Ascending aorta (tissue), 2 donors: ENCODE results near the gene HLA-DRA. TPM values are rescaled to one million over a fixed set of nuclear protein-coding genes. Genes with fewer than 3 reads are reported as not detected.

ENCODE experiments used
- DNase-seq, 2 donors: peaks; one replicate each; pipeline ENCODE4 v3.0.0-alpha.2; 2019; ENCODE audit warnings: low spot score in 2 of 2
- H3K27ac ChIP-seq, 2 donors: fragments of 200-600 bp; sonication (generic); one replicate each; pipeline ENCODE4 v1.5.1; 2016 to 2017; ENCODE audit warnings: mild to moderate bottlenecking in 1 of 2
- H3K27me3 ChIP-seq: fragments of 200-600 bp; sonication (generic); one replicate; pipeline ENCODE4 v1.5.1; 2017
- H3K36me3 ChIP-seq, 2 donors: fragments of 200-600 bp; sonication (generic); one replicate each; pipeline ENCODE4 v1.5.1; 2016
- H3K4me1 ChIP-seq, 2 donors: fragments of 200-600 bp; sonication (generic); one replicate each; pipeline ENCODE4 v1.5.1; 2016 to 2017; ENCODE audit warnings: mild to moderate bottlenecking in 1 of 2
- H3K4me3 ChIP-seq, 2 donors: fragments of 200-600 bp; sonication (generic); one replicate each; pipeline ENCODE4 v1.5.1; 2016 to 2017; ENCODE audit warnings: mild to moderate bottlenecking in 1 of 2
- H3K9me3 ChIP-seq, 2 donors: fragments of 200-600 bp; sonication (generic); one replicate each; pipeline ENCODE4 v1.5.1; 2016
- CTCF ChIP-seq, 3 experiments: fragments of 200-600 bp in 2 of 3; fragments of 450-650 bp in 1 of 3; sonication (generic) in 2 of 3; IDR thresholded peaks; one replicate each; pipeline ENCODE4 v1.5.1; 2016 to 2019; ENCODE audit warnings: antibody characterized with exemption in 3 of 3, mild to moderate bottlenecking in 1 of 3, moderate library complexity in 1 of 3
- intact Hi-C: fragments of 100-400 bp; cut with DNase I; formaldehyde crosslinking; loops from one replicate; pipeline ENCODE4 v1.15.1; 2023
- total RNA-seq: library from RNA; depleted of rRNA; stranded (reverse); fragments of >200 nt; gene quantifications from one replicate; pipeline ENCODE4 v1.1.0, GENCODE V29; 2016

The HLA-DRA gene
- total RNA-seq, 1 donor from 2014 or later = 220 TPM

GRCh38 chr6:32442243-32442667 is 2.6 kb downstream of the HLA-DRA start:
- H3K4me3 ChIP-seq = peak overlapping the region in 1 of 2 donors; percentile 48
- intact Hi-C loops = no loop called here
- H3K9me3 ChIP-seq = no peaks in the 10 kb centered on the region
- no peaks in the 10 kb centered on the region for H3K27me3 ChIP-seq
- TF ChIP-seq CTCF (IDR thresholded peaks at IDR 0.05) = no peak
- no peaks in the 10 kb centered on the region for H3K4me1 ChIP-seq
- H3K27ac ChIP-seq = no peak overlapping the region
- no peak for DNase-seq
- H3K36me3 ChIP-seq = no peaks in the 10 kb centered on the region

- Histone ChIP-seq H3K36me3 (no peaks in the 10 kb centered on the region), H3K27ac (no peak overlapping the region), H3K4me3 (no peak overlapping the region), H3K9me3 (no peaks in the 10 kb centered on the region), H3K27me3 (no peaks in the 10 kb centered on the region), H3K4me1 (no peaks in the 10 kb centered on the region)
- no peak for DNase-seq
- intact Hi-C loops = no loop called here
- no peak for TF ChIP-seq CTCF (IDR thresholded peaks at IDR 0.05)
Observed at GRCh38 chr6:32442977-32443552, 3.4 kb downstream of the HLA-DRA start.

- no peaks in the 10 kb centered on the region for H3K27me3 ChIP-seq
- no peak for DNase-seq
- no peaks in the 10 kb centered on the region for H3K4me1 ChIP-seq
- no peaks in the 10 kb centered on the region for H3K9me3 ChIP-seq
- H3K36me3 ChIP-seq = no peaks in the 10 kb centered on the region
- intact Hi-C loops = no loop called here
- H3K4me3 ChIP-seq = no peak overlapping the region
- no peak for TF ChIP-seq CTCF (IDR thresholded peaks at IDR 0.05)
- H3K27ac ChIP-seq = no peak overlapping the region
Observed at GRCh38 chr6:32444433-32444832, 4.7 kb downstream of the HLA-DRA start.

- no peak for TF ChIP-seq CTCF (IDR thresholded peaks at IDR 0.05)
- no peak for DNase-seq
- intact Hi-C loops = no loop called here
- no peaks in the 10 kb centered on the region for H3K27me3 ChIP-seq
- no peak overlapping the region for H3K27ac ChIP-seq
- no peaks in the 10 kb centered on the region for H3K36me3 ChIP-seq
- no peaks in the 10 kb centered on the region for H3K4me1 ChIP-seq
- H3K4me3 ChIP-seq = no peak overlapping the region
- no peaks in the 10 kb centered on the region for H3K9me3 ChIP-seq
Observed at GRCh38 chr6:32445321-32445854, 5.7 kb downstream of the HLA-DRA start.

- no peak for TF ChIP-seq CTCF (IDR thresholded peaks at IDR 0.05)
- intact Hi-C loops = no loop called here
Observed at GRCh38 chr6:32447932-32448331, 8.2 kb downstream of the HLA-DRA start.

More at GRCh38 chr6:32447932-32448331, 8.2 kb downstream of the HLA-DRA start:
- no peak overlapping the region for H3K4me3 ChIP-seq
- no peak for DNase-seq
- H3K36me3 ChIP-seq = no peaks in the 10 kb centered on the region
- H3K27me3 ChIP-seq = no peaks in the 10 kb centered on the region
- H3K9me3 ChIP-seq = no peaks in the 10 kb centered on the region
- no peaks in the 10 kb centered on the region for H3K4me1 ChIP-seq
- no peak overlapping the region for H3K27ac ChIP-seq
